H1 (cell line): ENCODE results near the gene KCNAB2. TPM values are rescaled to one million over a fixed set of nuclear protein-coding genes. Genes with fewer than 3 reads are reported as not detected.

Experiments
- CTCF ChIA-PET: fragments of 300-600 bp; sonication (Branson Sonifier 250); formaldehyde crosslinking; loops from one replicate; lab custom pipeline; 2021; ENCODE audit not compliant: partially characterized antibody; lab: Charles Lee
- POLR2A ChIA-PET: fragments of 300-600 bp; sonication (Branson Sonifier 250); formaldehyde crosslinking; loops from one replicate; lab custom pipeline; 2021; ENCODE audit warnings: inconsistent platforms; ENCODE audit not compliant: partially characterized antibody; lab: Charles Lee
- DNase-seq, 2 experiments: peaks; one replicate each; pipeline versions ENCODE4 v3.0.0 to v3.0.0-alpha.2; 2010 to 2022; ENCODE audit warnings: low spot score in 2 of 2, low read depth in 1 of 2, mixed read lengths in 1 of 2
- FAIRE-seq: peaks from 2 replicates; lab custom pipeline; 2011; peaks lifted over from hg19 to GRCh38; lab: Jason Lieb, UNC
- H2AFZ ChIP-seq: 2 replicates; pipeline ENCODE4 v1.8.1; 2012; ENCODE audit warnings: low read length, inconsistent platforms
- H2AK5ac ChIP-seq: 2 replicates; pipeline ENCODE4 v1.6.1; 2013; ENCODE audit warnings: low read depth, low read length
- H2BK120ac ChIP-seq: replicated peaks from 2 replicates; pipeline ENCODE3; 2013; ENCODE audit warnings: low read depth, low read length, inconsistent platforms
- H2BK12ac ChIP-seq: 2 replicates; pipeline ENCODE4 v1.6.1; 2013; ENCODE audit warnings: low read depth, low read length
- H2BK15ac ChIP-seq: 2 replicates; pipeline ENCODE4 v1.6.1; 2013; ENCODE audit warnings: low read length
- H2BK20ac ChIP-seq: 2 replicates; pipeline ENCODE4 v1.6.1; 2013; ENCODE audit warnings: low read length
- H2BK5ac ChIP-seq: 2 replicates; pipeline ENCODE4 v1.6.1; 2013; ENCODE audit warnings: low read depth, low read length
- H3K14ac ChIP-seq: 2 replicates; pipeline ENCODE4 v1.6.1; 2013; ENCODE audit warnings: inconsistent platforms; ENCODE audit not compliant: insufficient read length
- H3K18ac ChIP-seq: 2 replicates; pipeline ENCODE4 v1.6.1; 2013; ENCODE audit warnings: low read length; ENCODE audit errors: extremely low read depth
- H3K23ac ChIP-seq: 2 replicates; pipeline ENCODE4 v1.6.1; 2013; ENCODE audit warnings: inconsistent platforms; ENCODE audit not compliant: insufficient read length
- H3K23me2 ChIP-seq: 2 replicates; pipeline ENCODE4 v1.6.1; 2013; ENCODE audit warnings: low read depth, low read length
- H3K27ac ChIP-seq: 2 replicates; pipeline ENCODE4 v1.6.1; 2011; ENCODE audit warnings: low read depth, low read length, inconsistent platforms
- H3K27me3 ChIP-seq, 4 experiments: replicated peaks in 1 of 4; 1 replicate in 1 of 4; 2 replicates in 3 of 4; pipeline versions ENCODE4 v1.6.1 to v1.8.1; 2011 to 2013; ENCODE audit warnings: low read length in 3 of 4, mild to moderate bottlenecking in 3 of 4, inconsistent platforms in 2 of 4, mixed read lengths in 2 of 4, moderate library complexity in 1 of 4; ENCODE audit not compliant: control insufficient read depth in 3 of 4, insufficient read depth in 3 of 4; ENCODE audit errors: extremely low read depth in 1 of 4
- H3K36me3 ChIP-seq, 4 experiments: 2 replicates each; pipeline versions ENCODE4 v1.6.1 to v1.8.1; 2011 to 2013; ENCODE audit warnings: mild to moderate bottlenecking in 4 of 4, low read length in 3 of 4, moderate library complexity in 2 of 4, control low read depth in 1 of 4, inconsistent platforms in 1 of 4; ENCODE audit not compliant: insufficient read depth in 4 of 4, control insufficient read depth in 2 of 4
- H3K4ac ChIP-seq: replicated peaks from 2 replicates; pipeline ENCODE3; 2013; ENCODE audit warnings: low read length, low read depth, mixed read lengths, inconsistent platforms; ENCODE audit not compliant: insufficient read length
- H3K4me1 ChIP-seq, 4 experiments: replicated peaks in 1 of 4; 1 replicate in 1 of 4; 2 replicates in 3 of 4; pipeline versions ENCODE4 v1.6.1 to v1.8.1; 2011 to 2013; ENCODE audit warnings: low read length in 3 of 4, inconsistent platforms in 2 of 4, mixed read lengths in 1 of 4; ENCODE audit not compliant: insufficient read depth in 4 of 4, control insufficient read depth in 3 of 4
- H3K4me2 ChIP-seq, 2 experiments: 2 replicates each; pipeline versions ENCODE4 v1.6.1 to v1.8.1; 2011 to 2013; ENCODE audit warnings: low read depth in 2 of 2, low read length in 2 of 2, control low read depth in 1 of 2, inconsistent platforms in 1 of 2, mild to moderate bottlenecking in 1 of 2; ENCODE audit not compliant: insufficient read depth in 1 of 2
- H3K4me3 ChIP-seq, 4 experiments: fragments of 200-600, 300-600 bp in 1 of 4; sonication (generic), shearing (Covaris generic), sonication (Bioruptor Twin) in 1 of 4; 2 replicates each; pipeline versions ENCODE4 v1.5.1 to v1.8.1; 2011 to 2016; ENCODE audit warnings: low read length in 4 of 4, low read depth in 3 of 4, control low read depth in 2 of 4, inconsistent platforms in 2 of 4, mild to moderate bottlenecking in 2 of 4, mixed read lengths in 1 of 4, moderate library complexity in 1 of 4; ENCODE audit not compliant: insufficient read depth in 2 of 4; ENCODE audit errors: extremely low read depth in 1 of 4
- H3K56ac ChIP-seq: replicated peaks from 2 replicates; pipeline ENCODE3; 2013; ENCODE audit warnings: low read depth, mild to moderate bottlenecking, mixed read lengths, low read length, inconsistent platforms; ENCODE audit not compliant: insufficient read length
- H3K79me1 ChIP-seq: 2 replicates; pipeline ENCODE4 v1.6.1; 2013; ENCODE audit warnings: low read depth, low read length, control low read depth
- H3K79me2 ChIP-seq, 2 experiments: 2 replicates each; pipeline versions ENCODE4 v1.6.1 to v1.8.1; 2012 to 2013; ENCODE audit warnings: low read length in 2 of 2, mild to moderate bottlenecking in 2 of 2, inconsistent platforms in 1 of 2; ENCODE audit not compliant: insufficient read depth in 2 of 2, control insufficient read depth in 1 of 2
- H3K9ac ChIP-seq, 4 experiments: replicated peaks in 1 of 4; 1 replicate in 1 of 4; 2 replicates in 3 of 4; pipeline versions ENCODE4 v1.6.1 to v1.8.1; 2011 to 2013; ENCODE audit warnings: low read depth in 3 of 4, low read length in 3 of 4, control low read depth in 2 of 4, mild to moderate bottlenecking in 2 of 4, moderate library complexity in 2 of 4, inconsistent platforms in 1 of 4; ENCODE audit errors: extremely low read depth in 1 of 4
- H3K9me3 ChIP-seq, 2 experiments: 2 replicates each; pipeline versions ENCODE4 v1.6.1 to v1.8.1; 2012 to 2013; ENCODE audit warnings: mild to moderate bottlenecking in 2 of 2, moderate library complexity in 2 of 2, control low read depth in 1 of 2, inconsistent platforms in 1 of 2, low read depth in 1 of 2, low read length in 1 of 2, mixed read lengths in 1 of 2; ENCODE audit not compliant: insufficient read depth in 2 of 2
- H4K20me1 ChIP-seq, 2 experiments: replicated peaks in 1 of 2; 2 replicates each; pipeline versions ENCODE3 to v1.8.1; 2011 to 2013; ENCODE audit warnings: inconsistent platforms in 2 of 2, low read length in 2 of 2, mild to moderate bottlenecking in 1 of 2; ENCODE audit not compliant: insufficient read depth in 2 of 2, control insufficient read depth in 1 of 2
- H4K5ac ChIP-seq: 2 replicates; pipeline ENCODE4 v1.6.1; 2013; ENCODE audit warnings: low read length, low read depth, mixed read lengths, inconsistent platforms; ENCODE audit not compliant: insufficient read length
- H4K8ac ChIP-seq: 2 replicates; pipeline ENCODE4 v1.8.0; 2013; ENCODE audit warnings: mild to moderate bottlenecking, moderate library complexity, low read length, inconsistent platforms; ENCODE audit not compliant: insufficient read depth; ENCODE audit errors: extremely low read depth
- H4K91ac ChIP-seq: replicated peaks from 2 replicates; pipeline ENCODE3; 2013; ENCODE audit warnings: low read length, mixed read lengths, inconsistent platforms; ENCODE audit not compliant: insufficient read length
- KDM5A ChIP-seq: fragments of 200-600 bp; IDR thresholded peaks from 2 replicates; pipeline ENCODE4 v1.7.1; 2012; ENCODE audit warnings: mild to moderate bottlenecking, low read length, inconsistent platforms, mixed read lengths
- RAD21 ChIP-seq, 2 experiments: IDR thresholded peaks in 1 of 2; conservative IDR thresholded peaks in 1 of 2; 2 replicates each; pipeline ENCODE4 v1.6.1; 2011; ENCODE audit warnings: low read depth in 2 of 2, low read length in 2 of 2, improper control_type of control experiment in 1 of 2, inconsistent platforms in 1 of 2, mild to moderate bottlenecking in 1 of 2, moderate library complexity in 1 of 2
- WGBS, 2 experiments: shearing (Covaris generic) in 1 of 2; methylation state at CpG; one replicate each; pipeline versions ENCODE4 v1.1.6 to v1.1.7; 2013 to 2015; ENCODE audit warnings: low lambda C conversion rate in 2 of 2, mixed read lengths in 2 of 2, inconsistent platforms in 1 of 2, low coverage in 1 of 2, missing lambda C conversion rate in 1 of 2; ENCODE audit not compliant: insufficient replicate concordance in 2 of 2, insufficient coverage in 1 of 2, insufficient read length in 1 of 2; ENCODE audit errors: extremely low coverage in 1 of 2, missing lambda C conversion rate in 1 of 2; 5-methylcytosine and 5-hydroxymethylcytosine counted together
- polyA plus RNA-seq, 7 experiments: library from polyadenylated mRNA; depleted of rRNA in 3 of 7; stranded (reverse) in 5 of 7; unstranded in 2 of 7; fragments of >200 nt in 5 of 7; fragments of 200-250 nt in 2 of 7; gene quantifications; 1 replicate in 5 of 7; 2 replicates in 1 of 7; 4 replicates in 1 of 7; pipeline versions ENCODE4 v1.2.1 to v1.2.3, GENCODE V29; 2011 to 2013; ENCODE audit warnings: missing spikeins in 2 of 7, mixed read lengths in 2 of 7
- total RNA-seq: library from RNA; stranded (reverse); fragmentation: NEBNext Ultra II Directional; extraction: Animal tissue kit (Norgen Biotek cat#: 25700); gene quantifications from 2 replicates; pipeline ENCODE4 v1.2.1, GENCODE V29; 2021

Gene KCNAB2
- total and polyA plus RNA-seq, 2 of the 8 experiments (the other 6 are each of a cell fraction or from before 2014, with no cell fraction given), result 4.5 to 7.0 TPM

- Histone ChIP-seq H2BK120ac (no peak overlapping the region), H3K14ac (no peak overlapping the region), H3K27me3 (no peaks in the 10 kb centered on the region; a peak in 1 of 7 replicates), H3K9me3 (no peaks in the 10 kb centered on the region), H2AK5ac (no peak overlapping the region), H3K4me1 (peaks cover 0 to 4% (median 3%) of the 10 kb centered on the region in 4 experiments; a peak in 2 of 7 replicates), H2BK15ac (no peak overlapping the region), H4K8ac (no peak overlapping the region), H4K20me1 (no peaks in the 10 kb centered on the region), H2BK12ac (no peak overlapping the region), H3K9ac (no peak overlapping the region), H3K23me2 (peaks cover 20% of the 10 kb centered on the region; the same call in 1 of the 2 replicates), H3K79me2 (no peaks in the 10 kb centered on the region), H3K4me2 (no peak overlapping the region), H3K27ac (no peak overlapping the region), H4K5ac (no peak overlapping the region), H3K36me3 (no peaks in the 10 kb centered on the region), H3K56ac (no peak overlapping the region), H2AFZ (no peak overlapping the region), H3K23ac (no peak overlapping the region), H2BK20ac (no peak overlapping the region), H4K91ac (no peak overlapping the region), H3K4me3 (no peak overlapping the region), H3K4ac (no peak overlapping the region), H2BK5ac (no peak overlapping the region), H3K18ac (no peak overlapping the region), H3K79me1 (no peaks in the 10 kb centered on the region)
- CTCF ChIA-PET, result interaction anchor here (0.6 to 2.1 kb wide), 12 partner anchors 16 to 89 kb away, joined by 3 to 14 read pairs (median 4); no protein-coding TSS in a partner anchor
- WGBS, 2 experiments, result 91% methylated on average over 19 of the region's 24 CpGs; no CpG with 5 or more reads in 1 of the 2 experiments
- no peak for FAIRE-seq
- no peak for DNase-seq
- TF ChIP-seq RAD21 (IDR thresholded peaks at IDR 0.05 in 1 of 2, conservative IDR thresholded peaks at IDR 0.05 in 1 of 2; ENCODE audit: low read depth in 2 of 2, low read length in 2 of 2) (peak in 1 of 2 experiments; percentile 18; a peak in 1 of 4 replicates), KDM5A (no peak)
- POLR2A ChIA-PET, result no interaction called here
Measured at GRCh38 chr1:6109688-6110087, 64.0 kb downstream of the KCNAB2 start.
